Vagina (tissue), 2 donors: ENCODE measurements around the gene PACS2. TPM values are rescaled to one million over a fixed set of nuclear protein-coding genes. Genes with fewer than 3 reads are reported as not detected.
A peak's percentile ranks its signal among the peaks of the same experiment; 100 is the strongest.

ENCODE experiments used
- DNase-seq, 2 donors: peaks; one replicate each; pipeline ENCODE4 v3.0.0-alpha.2; 2017; ENCODE audit errors: extremely low spot score in 2 of 2
- H3K27ac ChIP-seq: fragments of 200-600 bp; sonication (generic); one replicate; pipeline ENCODE4 v1.5.1; 2019
- H3K27me3 ChIP-seq: fragments of 200-600 bp; sonication (generic); one replicate; pipeline ENCODE4 v1.5.1; 2019
- H3K36me3 ChIP-seq, 2 donors: fragments of 200-600 bp; sonication (generic); one replicate each; pipeline ENCODE4 v1.5.1; 2017 to 2019
- H3K4me1 ChIP-seq: fragments of 200-600 bp; sonication (generic); one replicate; pipeline ENCODE4 v1.5.1; 2019
- H3K4me3 ChIP-seq, 2 donors: fragments of 200-600 bp; sonication (generic); 1 replicate in 1 of 2; 2 replicates in 1 of 2; pipeline ENCODE4 v1.5.1; 2016 to 2019
- H3K9me3 ChIP-seq: fragments of 200-600 bp; sonication (generic); one replicate; pipeline ENCODE4 v1.5.1; 2019
- CTCF ChIP-seq, 3 experiments: fragments of 450-650 bp in 2 of 3; fragments of 200-600 bp in 1 of 3; sonication (generic) in 1 of 3; IDR thresholded peaks; one replicate each; pipeline ENCODE4 v1.5.1; 2017 to 2019; ENCODE audit warnings: antibody characterized with exemption in 3 of 3, mild to moderate bottlenecking in 2 of 3, moderate library complexity in 2 of 3
- POLR2A ChIP-seq, 2 donors: fragments of 450-650 bp; IDR thresholded peaks; one replicate each; pipeline ENCODE4 v1.6.1; 2017; ENCODE audit warnings: antibody characterized with exemption in 2 of 2, mild to moderate bottlenecking in 2 of 2, moderate library complexity in 2 of 2
- POLR2AphosphoS5 ChIP-seq, 2 donors: sonication (generic); formaldehyde crosslinking; IDR thresholded peaks; one replicate each; pipeline ENCODE4 v1.9.0; 2017; ENCODE audit warnings: antibody characterized with exemption in 2 of 2, mild to moderate bottlenecking in 2 of 2, low read depth in 1 of 2; ENCODE audit not compliant: insufficient read depth in 1 of 2
- intact Hi-C: fragments of 100-400 bp; cut with DNase I; formaldehyde crosslinking; loops from one replicate; pipeline ENCODE4 v1.15.1; 2023
- total RNA-seq: library from RNA; depleted of rRNA; stranded (reverse); fragments of >200 nt; gene quantifications from one replicate; pipeline ENCODE4 v1.2.3, GENCODE V29; 2016

The PACS2 gene
- total RNA-seq, 1 donor from 2014 or later = 64.8 TPM

GRCh38 chr14:105421723-105422615 lies 107.4 kb downstream of the PACS2 start:
- Histone ChIP-seq H3K36me3 (no peaks in the 10 kb centered on the region), H3K9me3 (no peaks in the 10 kb centered on the region), H3K4me3 (no peak overlapping the region), H3K27ac (no peak overlapping the region), H3K4me1 (peaks cover 37% of the 10 kb centered on the region), H3K27me3 (no peaks in the 10 kb centered on the region)
- no peak for DNase-seq
- intact Hi-C loops = no loop called here
- TF ChIP-seq CTCF (IDR thresholded peaks at IDR 0.05) = no peak
- no peak for TF ChIP-seq POLR2AphosphoS5 (IDR thresholded peaks at IDR 0.05; ENCODE audit: insufficient read depth in 1 of 2, low read depth in 1 of 2)
- no peak for TF ChIP-seq POLR2A (IDR thresholded peaks at IDR 0.05)

GRCh38 chr14:105422695-105423487 lies 108.3 kb downstream of the PACS2 start:
- H3K27ac ChIP-seq = no peak overlapping the region
- intact Hi-C loops = no loop called here
- no peaks in the 10 kb centered on the region for H3K36me3 ChIP-seq
- no peaks in the 10 kb centered on the region for H3K9me3 ChIP-seq
- TF ChIP-seq CTCF (IDR thresholded peaks at IDR 0.05) (no peak), POLR2AphosphoS5 (IDR thresholded peaks at IDR 0.05; ENCODE audit: insufficient read depth in 1 of 2, low read depth in 1 of 2) (no peak), POLR2A (IDR thresholded peaks at IDR 0.05) (no peak)
- peak in 1 of 2 donors; percentile 82 for DNase-seq
- no peak overlapping the region for H3K4me3 ChIP-seq
- H3K4me1 ChIP-seq = peaks cover 37% of the 10 kb centered on the region
- no peaks in the 10 kb centered on the region for H3K27me3 ChIP-seq

- no peak for DNase-seq
- Histone ChIP-seq H3K9me3 (no peaks in the 10 kb centered on the region), H3K4me3 (no peak overlapping the region), H3K36me3 (no peaks in the 10 kb centered on the region), H3K27me3 (no peaks in the 10 kb centered on the region), H3K27ac (no peak overlapping the region), H3K4me1 (peaks cover 35% of the 10 kb centered on the region)
- intact Hi-C loops = no loop called here
- TF ChIP-seq CTCF (IDR thresholded peaks at IDR 0.05) (no peak), POLR2A (IDR thresholded peaks at IDR 0.05) (no peak), POLR2AphosphoS5 (IDR thresholded peaks at IDR 0.05; ENCODE audit: insufficient read depth in 1 of 2, low read depth in 1 of 2) (no peak)
Measured at GRCh38 chr14:105423488-105424195, 109.1 kb downstream of the PACS2 start.

GRCh38 chr14:105424861-105425260 lies 110.3 kb downstream of the PACS2 start:
- TF ChIP-seq POLR2A (IDR thresholded peaks at IDR 0.05) (no peak), POLR2AphosphoS5 (IDR thresholded peaks at IDR 0.05; ENCODE audit: insufficient read depth in 1 of 2, low read depth in 1 of 2) (no peak), CTCF (IDR thresholded peaks at IDR 0.05) (no peak)
- Histone ChIP-seq H3K4me3 (no peak overlapping the region), H3K27ac (no peak overlapping the region), H3K4me1 (peaks cover 27% of the 10 kb centered on the region), H3K27me3 (no peaks in the 10 kb centered on the region), H3K36me3 (no peaks in the 10 kb centered on the region), H3K9me3 (no peaks in the 10 kb centered on the region)
- intact Hi-C loops = no loop called here
- DNase-seq = no peak
